Skin epidermis (tissue), 12 donors: ENCODE measurements around the gene GSTO2.

Experiments
- H3K27ac ChIP-seq, 21 experiments: fragments of 200-600 bp; sonication (generic) in 11 of 21; one replicate each; pipeline ENCODE4 v1.5.0; 2020; ENCODE audit warnings: mild to moderate bottlenecking in 3 of 21, inconsistent platforms in 2 of 21, moderate library complexity in 2 of 21
- H3K4me3 ChIP-seq, 7 experiments: fragments of 200-600 bp; sonication (generic) in 2 of 7; one replicate each; pipeline ENCODE4 v1.5.0; 2020; ENCODE audit warnings: inconsistent platforms in 2 of 7, mild to moderate bottlenecking in 2 of 7, moderate library complexity in 1 of 7

Gene GSTO2

DNA sequence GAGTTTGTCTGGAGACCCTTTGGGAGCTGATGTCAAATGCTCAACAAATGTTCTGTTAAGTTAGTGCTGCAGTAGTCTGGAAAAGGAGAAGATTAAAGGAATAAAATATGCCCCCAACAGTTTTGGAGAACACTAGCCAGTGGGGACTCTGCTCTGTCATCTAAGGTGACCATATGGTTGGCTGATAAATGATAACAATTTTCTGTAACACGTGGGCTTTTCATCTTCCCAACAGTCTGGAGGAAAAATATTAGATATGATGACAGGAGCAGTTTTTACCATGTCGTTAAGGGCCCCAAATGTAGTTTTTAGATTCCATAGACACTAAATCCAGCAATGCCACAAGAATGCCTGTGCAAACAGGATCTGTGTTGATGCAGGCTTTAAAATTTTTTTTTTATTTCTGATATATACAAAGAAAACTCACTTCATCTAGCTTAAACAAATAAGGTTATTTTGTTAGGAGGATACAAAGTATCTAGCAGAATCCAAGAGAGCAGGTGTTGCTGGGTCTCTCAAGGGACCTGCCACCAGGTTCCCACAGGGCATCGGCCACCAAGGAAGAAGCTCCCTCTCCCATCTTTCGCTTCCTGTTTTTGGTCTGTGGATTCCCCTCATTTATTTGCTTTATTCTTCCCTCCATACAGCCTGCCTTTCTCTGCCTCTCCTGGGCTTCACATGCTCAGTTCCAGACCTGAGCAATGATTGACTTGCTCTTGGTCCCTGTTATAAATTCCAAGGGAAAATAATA, 78.5 kb downstream of the GSTO2 start:
- Histone ChIP-seq H3K27ac (peak overlapping the region in 3 of 21 experiments; percentile 1 to 23 (median 10)), H3K4me3 (no peak overlapping the region)

- H3K4me3 ChIP-seq, result no peak overlapping the region
- peak overlapping the region in 6 of 21 experiments; percentile 17 to 76 (median 71) for H3K27ac ChIP-seq
Observed at GRCh38 chr10:104348601-104349000, 79.6 kb downstream of the GSTO2 start.

DNA sequence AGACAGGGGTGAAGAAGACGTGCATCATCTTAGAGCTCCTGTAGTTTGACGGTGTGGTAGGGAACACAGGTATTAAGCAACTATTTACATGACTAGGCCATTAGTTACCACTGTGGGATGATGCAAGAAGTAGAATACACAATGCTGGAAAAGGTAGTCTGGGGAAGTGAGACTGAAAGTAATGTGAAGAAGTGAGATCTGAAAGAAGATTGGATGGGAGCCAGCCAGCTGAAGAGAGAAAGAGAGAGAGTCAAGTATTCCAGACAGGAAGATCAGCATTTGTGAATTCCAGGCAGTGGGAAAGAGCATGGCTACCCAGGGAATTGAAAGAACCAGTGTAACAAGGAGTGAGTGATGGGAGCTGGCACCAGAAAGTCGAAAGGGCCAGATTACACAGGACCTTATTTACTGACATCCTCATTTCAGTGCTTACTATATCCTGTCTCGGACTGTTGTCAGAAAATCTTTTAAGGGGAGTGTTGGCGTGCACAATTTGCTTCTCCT, 80.7 kb downstream of the GSTO2 start:
- Histone ChIP-seq H3K27ac (peak overlapping the region in 19 of 21 experiments; percentile 4 to 78 (median 67)), H3K4me3 (peak overlapping the region in 1 of 7 experiments; percentile 6)

DNA sequence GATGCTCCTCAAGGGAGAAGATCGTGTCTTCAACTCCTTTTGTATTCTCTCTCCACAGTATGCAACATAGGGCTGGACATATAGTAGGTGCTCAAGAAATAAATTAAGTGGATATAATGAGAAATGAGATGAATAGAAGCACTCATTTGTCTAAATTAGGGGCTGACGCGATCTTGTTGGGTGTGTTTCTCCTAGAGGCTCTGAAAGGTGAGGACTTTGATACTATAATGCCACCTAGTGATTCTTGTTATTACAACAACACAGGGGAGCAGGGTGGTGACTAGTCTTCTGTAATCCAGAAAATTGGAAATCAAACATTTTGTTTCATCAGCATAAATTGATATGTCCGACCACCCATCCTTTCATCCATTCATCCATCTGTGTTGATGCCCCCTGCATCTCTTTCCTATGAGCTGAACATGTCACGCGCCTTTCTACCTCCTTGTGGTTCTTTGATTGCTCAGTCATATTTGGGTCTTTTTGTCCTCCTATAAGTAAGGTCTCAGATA, 81.2 kb downstream of the GSTO2 start:
- H3K4me3 ChIP-seq, result peak overlapping the region in 1 of 7 experiments; percentile 6
- H3K27ac ChIP-seq, result peak overlapping the region in 19 of 21 experiments; percentile 10 to 88 (median 75)

DNA sequence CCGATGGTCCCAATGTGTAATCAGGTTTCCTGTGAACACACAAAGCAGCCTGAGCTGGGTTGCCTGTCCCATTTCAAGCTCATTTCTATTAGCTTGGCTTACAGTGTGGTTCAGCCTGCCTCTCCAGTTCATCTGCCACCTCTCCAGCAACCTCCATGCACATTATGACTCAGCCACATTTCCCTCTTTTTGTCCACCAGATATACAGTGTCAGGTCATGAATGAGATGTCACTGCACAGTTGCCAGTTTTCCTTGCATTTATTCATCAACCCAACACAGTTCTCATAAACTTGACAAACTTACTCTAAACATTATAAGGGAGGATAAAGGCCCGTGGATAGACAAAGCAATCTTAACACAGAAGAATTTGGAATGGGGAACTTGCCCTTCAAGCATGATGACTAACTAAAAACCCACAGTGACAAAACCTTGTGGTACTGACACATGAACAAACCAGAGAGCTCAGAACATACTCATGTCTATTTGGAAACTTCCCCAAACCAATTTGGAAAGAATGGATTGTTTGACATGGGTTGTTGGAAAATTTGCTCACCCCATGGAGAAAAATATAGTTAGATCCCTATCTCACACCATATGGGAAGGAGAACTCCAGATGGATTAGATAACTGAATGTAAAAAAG, 82.2 kb downstream of the GSTO2 start:
- no peak overlapping the region for H3K4me3 ChIP-seq
- peak overlapping the region in 19 of 21 experiments; percentile 40 to 88 (median 69) for H3K27ac ChIP-seq

- Histone ChIP-seq H3K4me3 (peak overlapping the region in 1 of 7 experiments; percentile 7), H3K27ac (peak overlapping the region in 16 of 21 experiments; percentile 12 to 88 (median 65))
Observed at GRCh38 chr10:104351919-104352318, 82.9 kb downstream of the GSTO2 start.

DNA sequence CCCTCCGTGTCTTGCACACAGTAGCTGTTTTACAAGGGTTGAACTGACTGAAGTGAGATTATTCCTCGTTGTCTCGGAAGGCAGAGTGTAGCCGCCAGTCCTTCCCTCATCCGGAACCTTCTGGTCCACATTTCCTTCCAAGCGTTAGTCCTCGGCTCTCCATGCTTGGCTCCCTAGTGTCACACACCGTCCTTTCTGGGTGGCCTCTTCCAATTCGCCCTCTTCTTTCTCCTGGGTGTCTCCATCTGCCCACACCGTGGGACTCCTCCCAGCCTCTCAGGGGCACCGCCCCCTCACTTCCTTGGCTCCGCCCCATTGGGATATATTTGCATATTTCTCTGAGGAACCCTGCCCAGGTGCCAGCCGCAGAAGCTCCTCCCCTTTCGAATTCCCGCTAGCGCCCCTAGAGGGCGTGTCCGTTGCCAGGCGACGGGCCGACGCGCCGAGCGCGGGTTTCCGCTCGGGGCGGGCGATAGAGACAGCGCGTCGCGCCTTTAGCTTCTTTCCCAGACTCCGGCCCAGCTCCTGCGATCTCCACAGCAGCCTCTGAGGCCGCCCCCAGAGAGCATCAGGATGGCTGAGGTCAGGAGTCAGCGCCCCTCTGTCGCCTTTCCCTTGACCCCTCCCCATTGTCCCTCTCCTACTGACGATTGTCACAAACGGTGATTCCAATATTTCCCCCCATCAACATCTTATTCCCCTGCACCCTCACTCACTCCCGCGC, 84.5 kb downstream of the GSTO2 start, which contains the start of gene CFAP58:
Gene CFAP58 (plus strand): TSS at position 509 of the 724 bp plus-strand sequence. CDS start 65 bp downstream, at position 574.
- Histone ChIP-seq H3K27ac (peak within 1 kb of the TSS in 11 of 21 experiments; percentile 10 to 88 (median 43)), H3K4me3 (peak within 1 kb of the TSS; percentile 20 to 41 (median 30))
